HFF-Myc (cell line): ENCODE data around the gene GYS1.
"Not testable (repeated sequence)": the region's sequence is repeated elsewhere in the genome, so short reads cannot be mapped to it uniquely, and the experiment has no call there.

Experiments
- DNase-seq: peaks from one replicate; pipeline ENCODE4 v3.0.0-alpha.2; 2011; ENCODE audit warnings: low read depth; ENCODE audit errors: extremely low read depth
- H3K4me3 ChIP-seq: replicated peaks from 2 replicates; pipeline ENCODE4 v1.5.1; 2011; ENCODE audit warnings: low read depth, mild to moderate bottlenecking, control low read depth, low read length
- CTCF ChIP-seq: IDR thresholded peaks from 2 replicates; pipeline ENCODE4 v1.5.1; 2012; ENCODE audit warnings: mild to moderate bottlenecking, low read depth, low read length, control low read depth; ENCODE audit errors: missing control alignments

GYS1 gene

DNA sequence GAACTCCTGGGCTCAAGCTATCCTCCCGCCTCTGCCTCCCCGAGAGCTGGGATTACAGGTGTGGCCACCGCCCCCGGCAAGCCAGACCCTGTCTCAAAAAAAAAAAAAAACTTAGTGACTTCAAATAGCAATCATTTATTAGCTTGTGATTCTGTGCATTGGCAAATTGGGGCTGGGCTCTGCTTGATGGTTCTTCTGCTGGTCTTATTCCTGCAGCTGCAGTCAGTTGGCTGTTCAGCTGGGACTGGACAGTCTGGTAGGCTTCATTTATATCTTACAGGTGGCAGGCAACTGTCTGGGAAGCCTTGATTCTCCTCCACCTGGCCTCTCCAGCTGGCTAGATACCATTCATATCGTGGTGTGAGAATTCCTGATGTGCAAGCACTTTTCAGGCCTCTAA, 52.2 kb downstream of the GYS1 start:
- no peak for TF ChIP-seq CTCF
- no peak for DNase-seq
- no peak overlapping the region for H3K4me3 ChIP-seq

GRCh38 chr19:48938256-48938655, 54.9 kb downstream of the GYS1 start:
- no peak for DNase-seq
- TF ChIP-seq CTCF, result no peak
- no peak overlapping the region for H3K4me3 ChIP-seq

DNA sequence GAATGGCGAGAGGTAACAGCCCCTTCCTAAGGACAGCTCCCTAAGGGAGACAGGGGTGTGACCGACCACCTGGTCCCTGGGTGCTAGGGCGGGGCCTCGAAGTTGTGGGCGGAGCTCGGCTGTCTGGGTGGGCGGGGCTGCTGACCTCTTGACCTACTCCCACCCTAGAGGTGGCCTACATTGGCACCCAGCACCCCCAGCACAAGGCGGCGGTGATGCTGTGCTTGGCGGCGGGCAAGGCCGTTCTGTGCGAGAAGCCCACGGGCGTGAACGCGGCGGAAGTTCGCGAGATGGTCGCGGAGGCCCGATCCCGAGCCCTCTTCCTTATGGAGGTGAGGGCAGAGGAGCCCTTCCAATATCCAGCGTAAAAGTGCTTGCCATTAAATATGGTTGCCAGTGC, 57.2 kb downstream of the GYS1 start:
- TF ChIP-seq CTCF, result no peak
- DNase-seq, result no peak
- H3K4me3 ChIP-seq, result no peak overlapping the region

DNA sequence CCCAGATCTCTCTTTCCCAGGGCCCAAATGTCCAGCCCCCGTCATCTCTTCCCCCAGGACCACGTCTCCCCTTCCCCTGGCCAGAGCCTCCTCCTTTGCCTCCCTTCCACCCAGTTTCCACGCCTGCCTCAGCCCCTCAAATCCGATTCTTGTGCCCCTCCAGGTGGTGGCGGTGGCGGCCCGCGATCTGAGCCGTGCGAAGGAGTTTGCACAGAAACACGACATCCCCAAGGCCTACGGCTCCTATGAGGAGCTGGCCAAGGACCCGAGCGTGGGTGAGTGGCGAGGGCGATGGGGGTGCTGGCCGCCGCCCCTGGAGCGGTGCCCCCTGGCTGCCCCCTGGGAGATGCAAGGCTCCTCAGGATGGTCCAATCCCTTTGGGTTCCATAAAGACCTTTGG, 58.3 kb downstream of the GYS1 start:
- H3K4me3 ChIP-seq, result no peak overlapping the region
- no peak for DNase-seq
- TF ChIP-seq CTCF, result no peak

DNA sequence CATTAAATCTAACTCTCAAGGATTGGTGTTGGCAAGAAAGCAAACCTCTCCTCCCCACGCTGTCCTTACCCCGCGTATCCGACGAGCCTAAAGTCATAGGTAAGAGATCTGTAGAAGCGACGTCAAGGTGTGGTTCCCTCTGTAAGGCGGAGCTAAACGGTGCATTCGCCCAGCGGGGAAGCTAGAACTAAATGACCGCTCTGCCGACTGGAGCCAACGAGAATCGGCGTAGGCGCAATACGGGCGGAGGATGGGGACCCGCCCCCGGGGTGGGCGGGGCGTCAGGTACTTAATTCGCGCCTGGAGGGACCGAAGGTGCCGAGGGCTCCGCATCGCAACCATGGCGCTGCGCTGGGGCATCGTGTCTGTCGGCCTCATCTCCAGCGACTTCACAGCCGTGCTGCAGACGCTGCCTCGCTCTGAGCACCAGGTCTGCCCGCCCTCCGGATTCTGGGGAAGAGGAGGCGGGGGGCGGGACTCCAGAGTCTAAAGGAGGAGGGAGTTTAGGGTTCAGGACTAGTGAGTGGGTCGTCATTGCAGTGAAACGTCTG, 59.7 kb downstream of the GYS1 start, which contains the start of gene DHDH:
Gene DHDH (plus strand): TSS at position 318 of the 551 bp plus-strand sequence. CDS start 23 bp downstream, at position 341.
- no peak for DNase-seq
- H3K4me3 ChIP-seq, result peak within 1 kb of the TSS; percentile 45
- no peak for TF ChIP-seq CTCF

DNA sequence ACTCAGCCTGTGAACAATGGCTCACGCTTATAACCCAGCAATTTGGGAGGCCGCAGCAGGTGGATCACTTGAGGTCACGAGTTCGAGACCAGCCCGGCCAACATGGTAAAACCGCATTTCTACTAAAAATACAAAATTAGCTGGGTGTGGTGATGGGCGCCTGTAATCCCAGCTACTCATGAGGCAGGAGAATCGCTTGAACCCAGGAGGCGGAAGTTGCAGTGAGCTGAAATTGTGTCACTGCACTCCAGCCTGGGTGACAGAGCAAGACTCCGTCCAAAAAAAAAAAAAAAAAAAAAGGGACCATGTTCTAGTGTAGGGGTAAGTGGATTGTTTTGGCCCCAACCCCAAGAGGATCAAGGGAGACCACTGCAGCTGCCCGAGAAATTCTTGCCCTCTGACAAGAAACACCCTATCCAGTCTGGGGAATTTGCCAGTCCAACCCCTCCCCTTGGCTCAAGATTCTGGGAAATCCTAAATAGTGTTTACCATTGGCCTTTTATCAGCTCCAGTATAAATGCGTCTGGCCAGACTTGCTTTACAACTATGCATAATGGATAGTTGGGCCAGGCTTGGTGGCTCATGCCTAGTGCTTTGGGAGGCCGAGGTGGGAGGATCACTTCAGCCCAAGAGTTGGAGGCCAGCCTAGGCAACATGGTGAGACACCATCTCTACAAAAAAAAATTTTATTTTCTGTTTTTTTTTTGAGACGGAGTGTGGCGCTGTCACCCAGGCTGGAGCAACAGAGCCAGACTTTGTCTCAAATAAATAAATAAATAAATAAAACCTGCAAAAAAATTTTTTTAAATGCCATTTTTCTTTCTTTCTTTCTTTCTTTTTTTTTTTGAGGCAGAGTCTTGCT, 64.7 kb downstream of the GYS1 start:
- TF ChIP-seq CTCF, result no peak
- no peak overlapping the region for H3K4me3 ChIP-seq
- DNase-seq, result no peak

GRCh38 chr19:48927692-48928091, 65.4 kb downstream of the GYS1 start:
- not testable (repeated sequence) for DNase-seq, H3K4me3 ChIP-seq
